NCI-H2029 (cell line): ENCODE results near the gene ANO6.
"Not testable (repeated sequence)": the region's sequence is repeated elsewhere in the genome, so short reads cannot be mapped to it uniquely, and the experiment has no call there.

Source experiments
- DNase-seq: peaks from one replicate; lab custom pipeline; 2025; lab: John Stamatoyannopoulos, UW

Gene ANO6

DNA sequence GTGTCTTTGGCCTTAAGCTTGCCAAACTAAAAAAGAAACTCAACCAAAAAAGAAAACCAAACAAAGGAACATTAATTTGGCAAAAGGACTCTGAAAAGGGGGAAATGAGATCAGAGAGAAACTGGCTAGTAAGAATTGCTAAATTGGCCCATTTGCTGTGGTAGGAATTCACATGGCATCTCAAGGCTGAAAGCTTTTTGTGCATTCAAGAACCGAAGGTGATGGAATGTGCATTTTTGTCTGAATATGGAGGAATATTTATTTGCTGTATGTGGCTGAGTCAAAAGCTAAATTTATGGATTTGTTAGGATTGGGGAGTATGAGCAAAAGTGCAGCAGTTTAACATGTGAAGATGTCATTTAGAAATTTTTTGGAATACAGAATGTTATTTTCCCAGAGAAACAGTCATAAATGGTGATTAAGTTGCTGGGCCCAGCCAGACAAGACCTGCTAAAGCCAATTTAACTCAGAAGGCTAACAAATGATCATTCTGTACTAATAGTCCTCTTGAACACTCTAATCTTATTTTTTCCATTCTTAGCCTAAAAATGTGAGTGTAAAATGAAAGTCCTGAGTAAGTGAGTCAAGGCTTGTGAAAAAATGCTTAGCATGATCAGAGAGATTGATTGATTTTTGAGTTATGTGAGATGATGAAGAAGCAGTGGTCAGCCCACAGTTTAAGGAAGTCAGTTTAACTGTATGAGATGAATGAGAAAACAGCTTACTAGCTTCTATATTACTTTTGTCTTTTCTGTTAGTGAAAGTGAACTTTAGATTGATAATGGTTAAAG is 94.1 kb downstream of the ANO6 start:
- DNase-seq, result no peak

DNA sequence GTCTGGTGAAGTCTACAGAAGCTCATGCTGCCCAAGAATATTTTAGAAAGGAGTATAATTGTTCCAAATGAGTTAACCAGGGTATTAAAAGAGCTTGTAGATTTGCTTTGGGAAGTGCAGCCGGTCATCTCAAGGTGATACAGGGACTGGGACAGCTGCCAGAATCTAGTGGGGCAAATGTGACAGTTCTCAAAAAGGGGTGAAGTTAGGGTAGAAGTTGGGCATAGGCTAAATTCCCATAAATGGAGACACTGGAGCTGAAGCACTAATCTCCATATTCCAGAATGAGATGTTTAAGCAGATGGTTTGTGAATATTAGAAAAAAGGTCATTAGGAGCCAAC is 94.7 kb downstream of the ANO6 start:
- no peak for DNase-seq

DNA sequence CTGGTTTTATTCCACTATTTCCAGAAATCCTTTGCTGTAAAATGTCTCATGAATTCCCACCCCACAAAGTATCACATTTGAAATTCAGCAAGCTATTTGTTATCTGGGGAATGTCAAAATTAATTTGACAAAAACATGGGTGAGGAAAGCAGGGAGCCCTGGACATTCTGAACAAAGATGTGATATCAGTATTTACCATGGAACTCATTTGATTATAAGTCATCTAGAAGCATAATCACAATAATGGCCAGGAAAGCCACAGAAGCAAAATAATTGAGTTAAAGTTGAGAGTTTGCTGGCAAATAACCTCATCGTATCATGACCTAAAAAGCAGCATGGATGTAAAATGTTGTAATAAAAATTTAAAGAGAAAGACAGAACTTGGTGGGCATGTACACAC is 96.1 kb downstream of the ANO6 start:
- DNase-seq, result no peak

DNA sequence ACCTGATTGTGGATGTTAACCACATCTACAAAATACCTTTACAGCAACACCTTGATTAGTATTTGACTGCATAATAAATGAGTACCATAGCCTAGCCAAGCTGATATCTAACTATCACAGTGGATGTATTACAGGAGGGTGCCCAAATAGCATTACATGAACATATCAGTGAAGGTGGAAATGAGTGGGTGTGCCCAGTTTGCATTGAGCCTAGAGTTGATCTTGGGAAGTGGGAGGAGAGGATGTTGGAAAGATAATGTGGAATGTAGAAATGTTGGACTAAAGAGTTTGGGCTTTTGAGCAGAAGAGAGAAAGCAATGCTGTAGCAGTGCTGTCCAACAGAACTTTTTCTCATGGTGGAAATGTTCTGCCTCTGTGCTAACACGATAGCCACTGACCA is 98.9 kb downstream of the ANO6 start:
- DNase-seq, result no peak

DNA sequence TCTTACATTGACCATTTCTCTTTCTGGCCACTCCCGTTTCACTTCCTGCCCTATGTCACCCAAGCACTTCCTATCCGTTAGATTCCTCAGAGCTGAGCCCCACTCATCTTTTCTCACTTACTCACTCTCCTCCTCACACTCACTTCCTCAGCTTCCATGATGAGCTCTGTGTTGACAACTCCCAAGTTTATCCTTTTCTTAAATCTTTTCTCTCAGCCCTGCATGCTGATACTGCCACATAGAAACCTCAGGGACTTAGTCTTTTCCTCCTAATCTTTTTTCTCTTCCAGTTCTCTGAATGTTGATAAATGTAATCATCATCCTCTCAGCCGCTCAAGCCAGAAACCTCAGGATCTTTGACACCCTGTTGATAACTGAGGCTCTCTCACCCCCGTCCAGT is 99.6 kb downstream of the ANO6 start:
- DNase-seq, result no peak

DNA sequence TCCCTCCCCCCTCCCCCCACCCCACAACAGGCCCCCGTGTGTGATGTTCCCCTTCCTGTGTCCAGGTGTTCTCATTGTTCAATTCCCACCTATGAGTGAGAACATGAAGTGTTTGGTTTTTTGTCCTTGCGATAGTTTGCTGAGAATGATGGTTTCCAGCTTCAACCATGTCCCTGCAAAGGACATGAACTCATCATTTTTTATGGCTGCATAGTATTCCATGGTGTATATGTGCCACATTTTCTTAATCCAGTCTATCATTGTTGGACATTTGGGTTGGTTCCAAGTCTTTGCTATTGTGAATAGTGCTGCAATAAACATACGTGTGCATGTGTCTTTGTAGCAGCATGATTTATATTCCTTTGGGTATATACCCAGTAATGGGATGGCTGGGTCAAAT is 101.4 kb downstream of the ANO6 start:
- DNase-seq, result not testable (repeated sequence)

DNA sequence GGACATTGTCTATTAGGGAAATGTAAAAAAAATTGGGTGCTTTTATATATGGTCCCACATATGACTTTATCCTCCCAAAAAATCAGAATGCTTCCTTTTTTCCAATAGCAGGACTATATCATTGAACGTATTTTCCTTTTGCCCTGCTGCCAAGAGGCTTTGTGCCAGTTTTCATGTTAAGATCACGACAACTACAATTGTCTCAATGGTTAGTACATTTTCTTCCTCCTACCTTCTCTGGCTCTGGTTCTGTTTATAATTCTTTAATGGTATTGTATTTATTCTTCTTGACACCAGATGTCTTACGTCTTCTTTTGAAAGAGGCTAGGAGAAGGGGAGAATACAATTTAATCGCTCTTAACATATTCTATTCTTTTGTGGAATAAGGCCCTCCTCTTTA is 106.9 kb downstream of the ANO6 start:
- no peak for DNase-seq

DNA sequence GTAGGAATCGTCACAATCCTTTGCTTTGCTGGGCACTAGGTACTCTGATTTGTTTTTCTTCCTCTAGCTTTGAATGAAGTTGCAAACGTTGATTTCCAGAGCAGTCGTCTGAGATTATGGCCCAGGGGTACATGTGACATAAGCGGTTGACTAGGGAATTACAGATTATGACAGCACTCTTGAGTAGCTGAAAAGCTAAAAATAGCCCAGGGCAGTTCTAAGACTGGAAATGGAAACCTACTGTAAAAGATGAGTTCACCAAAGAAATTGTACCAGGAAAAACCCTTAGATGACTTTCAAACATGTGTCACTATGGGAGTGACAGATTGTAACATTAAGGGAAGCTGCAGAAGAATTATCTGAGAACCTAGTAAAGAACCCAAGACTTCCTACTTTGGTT is 108.5 kb downstream of the ANO6 start:
- no peak for DNase-seq

DNA sequence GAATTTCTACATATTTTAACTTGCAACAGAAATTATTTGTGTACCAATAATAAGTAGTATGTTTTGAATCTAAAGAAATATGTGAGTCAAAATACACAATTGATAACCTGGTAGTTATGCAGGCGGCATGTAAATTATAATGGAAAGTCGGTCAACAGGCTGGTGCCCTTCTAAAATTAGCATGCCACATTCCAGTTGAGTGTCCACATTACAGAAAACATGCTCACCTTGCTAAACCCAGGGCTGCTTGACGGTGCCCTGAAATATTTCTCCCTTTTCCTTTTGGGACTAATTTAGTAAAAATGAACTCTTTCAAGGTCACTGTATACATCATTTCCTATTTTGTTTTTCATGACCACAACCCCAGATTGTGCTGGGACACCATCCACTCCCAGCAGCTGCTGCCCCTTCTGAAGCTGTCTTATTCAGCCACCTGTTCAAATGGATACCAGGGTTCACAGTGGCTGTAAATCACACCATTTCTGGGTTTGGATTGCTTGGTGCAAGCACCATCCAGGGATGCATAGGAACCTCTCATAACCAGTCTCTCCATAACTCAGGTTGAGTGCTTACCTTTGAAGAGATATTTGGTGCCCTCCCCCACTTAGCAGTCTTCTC is 110.6 kb downstream of the ANO6 start:
- DNase-seq, result no peak

DNA sequence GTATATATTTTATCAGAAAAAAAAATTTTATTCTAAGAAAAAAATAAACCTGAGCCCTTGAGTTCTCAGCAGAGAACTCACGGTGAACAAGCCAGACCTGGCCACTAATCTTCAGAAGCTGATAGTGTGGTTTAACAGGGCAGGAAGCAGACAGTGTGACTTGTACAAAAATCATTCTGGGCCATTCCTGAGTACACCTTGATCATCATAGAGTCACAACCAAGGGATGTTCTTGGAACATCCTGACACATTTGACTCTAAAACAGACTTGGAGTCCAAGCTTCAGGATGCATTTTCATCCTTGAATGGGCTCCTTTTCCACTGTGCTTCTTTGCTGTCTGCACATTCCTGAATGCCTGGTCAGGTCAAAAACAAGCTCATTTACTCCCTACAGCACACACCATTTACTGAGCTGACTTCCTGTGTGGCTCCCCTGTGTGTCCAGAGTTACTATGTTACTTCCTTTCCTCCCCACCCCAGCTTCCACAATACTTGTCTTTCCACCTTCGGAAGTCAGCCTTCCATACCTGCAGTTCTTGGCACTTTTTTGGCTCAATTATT is 112.0 kb downstream of the ANO6 start:
- no peak for DNase-seq

DNA sequence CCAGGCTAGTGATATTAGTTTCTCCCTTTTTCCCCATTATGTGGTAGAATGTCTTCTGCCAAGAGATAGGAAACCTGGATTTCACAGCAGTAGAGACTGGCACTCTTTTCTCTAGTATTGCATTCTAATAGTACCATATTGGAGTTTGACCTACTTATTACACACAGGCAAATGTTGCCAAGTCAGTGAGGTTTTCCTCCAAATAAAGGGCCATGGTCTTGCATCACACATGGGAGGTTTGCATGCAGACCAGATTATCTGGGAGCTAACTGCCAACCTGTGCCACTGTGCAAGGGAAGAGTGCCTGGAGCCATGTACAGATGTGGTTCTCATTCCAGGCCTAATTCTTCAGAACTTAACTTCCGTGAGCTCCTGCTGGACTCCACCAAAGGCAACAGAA is 113.3 kb downstream of the ANO6 start:
- DNase-seq, result no peak

DNA sequence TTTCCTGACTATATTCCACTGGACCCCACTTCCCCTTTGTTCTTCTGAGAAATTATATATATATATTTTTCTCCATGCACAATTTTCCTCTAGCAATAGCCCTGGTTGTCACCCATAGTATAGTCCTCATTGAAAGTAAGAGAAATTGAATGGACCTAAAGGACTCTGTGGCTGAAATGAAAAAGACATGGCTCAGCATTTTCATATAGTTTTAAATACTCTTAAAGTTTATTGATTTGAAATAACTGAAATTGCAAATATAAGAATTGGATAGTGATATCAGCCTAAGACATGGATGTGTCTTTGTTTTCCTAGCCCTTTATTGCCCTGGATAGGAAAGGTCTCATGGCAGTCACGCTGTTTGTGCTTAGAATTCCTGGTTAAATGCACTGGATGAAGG is 113.8 kb downstream of the ANO6 start:
- DNase-seq, result no peak

DNA sequence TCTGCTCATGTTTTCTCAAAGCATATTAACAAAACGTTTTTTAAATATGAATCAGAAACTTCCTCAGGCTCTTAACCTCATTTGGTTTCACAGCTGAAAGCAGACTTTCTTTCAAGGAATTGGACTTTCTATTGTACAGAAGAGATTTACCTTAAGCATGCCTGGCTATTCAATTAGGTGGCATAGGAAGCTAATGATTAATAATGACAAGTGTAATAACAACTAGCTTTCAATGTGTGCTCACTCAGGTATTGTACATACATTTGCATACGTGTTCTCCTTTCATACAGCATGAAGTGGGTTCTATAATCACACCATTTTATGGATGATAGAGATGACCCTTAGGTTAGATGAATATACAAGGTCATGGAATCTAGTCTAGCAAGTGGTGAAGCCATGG is 115.7 kb downstream of the ANO6 start:
- no peak for DNase-seq

DNA sequence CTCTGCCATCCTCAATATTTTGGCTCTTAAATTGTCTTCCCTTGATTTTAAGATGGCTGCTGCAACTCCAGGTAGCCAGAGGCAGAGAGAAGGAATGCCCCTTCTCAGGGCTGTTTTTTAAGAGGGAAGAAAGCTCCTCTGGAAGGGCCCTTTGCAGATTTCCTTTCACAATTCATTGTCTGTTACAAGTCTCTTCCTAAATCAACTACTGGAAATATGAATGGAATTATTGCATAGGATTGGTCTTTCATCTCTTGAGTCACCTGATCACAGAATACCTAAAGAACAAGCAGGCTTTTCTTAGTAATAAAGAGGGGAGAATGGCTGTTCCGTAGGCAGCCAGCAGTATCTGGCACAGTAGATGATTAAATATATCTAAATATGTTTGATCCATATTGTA is 118.5 kb downstream of the ANO6 start:
- DNase-seq, result no peak

DNA sequence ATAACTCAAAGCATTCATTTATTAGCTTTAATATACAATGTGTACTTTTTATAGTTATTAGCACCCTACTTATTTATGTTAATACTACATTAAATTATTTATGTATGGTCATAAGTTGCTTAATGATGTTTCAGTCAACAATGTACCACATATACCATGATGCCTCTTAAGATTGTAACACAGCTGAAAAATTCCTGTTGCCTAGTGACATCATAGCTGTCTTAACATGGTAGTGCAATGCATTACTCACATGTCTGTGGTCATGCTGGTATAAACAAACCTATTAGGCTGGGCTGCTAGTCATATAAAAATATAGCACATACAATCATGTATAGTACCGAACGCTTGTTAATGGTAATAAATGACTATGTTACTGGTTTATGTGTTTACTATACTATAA is 120.4 kb downstream of the ANO6 start:
- DNase-seq, result no peak

DNA sequence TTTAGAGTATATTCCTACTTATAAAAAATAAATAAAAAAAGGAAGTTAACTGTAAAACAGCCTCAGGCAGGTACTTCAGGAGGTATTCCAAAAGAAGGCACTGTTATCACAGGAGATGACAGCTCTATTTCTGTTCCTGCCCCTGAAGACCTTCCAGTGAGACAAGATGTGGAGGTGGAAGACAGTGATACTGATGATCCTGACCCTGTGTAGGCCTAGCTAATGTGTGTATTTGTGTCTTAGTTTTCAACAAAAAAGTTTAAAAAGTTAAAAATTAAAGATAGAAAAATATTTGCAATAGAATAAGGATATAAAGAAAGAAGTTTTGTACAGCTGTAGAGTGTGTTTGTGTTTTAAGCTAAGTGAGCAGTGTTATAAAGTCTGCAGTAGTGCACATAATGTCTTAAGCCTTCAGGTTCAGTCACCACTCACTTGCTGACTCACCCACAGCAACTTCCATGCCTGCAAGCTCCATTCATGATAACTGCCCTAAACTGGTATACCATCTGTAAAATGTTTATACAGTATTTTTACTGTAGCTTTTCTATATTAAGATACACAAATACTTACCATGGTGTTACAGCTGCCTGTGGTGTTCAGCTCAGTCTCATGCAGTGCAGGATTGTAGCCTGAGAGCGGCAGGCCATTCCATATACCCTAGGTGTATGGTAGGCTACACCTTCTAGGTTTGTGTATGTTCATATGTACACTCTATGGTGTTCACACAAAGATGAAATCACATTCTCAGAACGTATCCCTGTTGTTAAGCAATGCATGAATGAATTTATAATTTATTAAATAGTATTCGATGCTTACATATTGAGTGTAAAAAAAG is 121.1 kb downstream of the ANO6 start:
- no peak for DNase-seq

DNA sequence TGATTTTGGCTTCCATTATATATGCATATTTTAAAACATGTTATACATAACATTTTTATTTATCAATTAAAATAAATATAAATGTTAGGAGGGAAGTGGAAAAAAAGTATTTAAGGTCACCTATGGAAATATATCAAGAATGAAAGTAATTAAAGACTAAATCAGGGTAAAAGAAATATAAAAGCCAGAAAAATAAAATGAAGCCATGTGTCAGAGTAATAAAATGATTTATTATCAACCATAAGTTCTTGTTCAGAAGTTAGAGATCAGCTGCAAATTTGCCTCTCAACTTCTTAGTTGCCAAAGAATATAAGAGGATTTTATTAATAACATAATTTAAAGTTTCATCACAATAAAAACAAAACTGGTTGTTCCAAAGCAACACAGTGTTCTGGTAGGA is 121.9 kb downstream of the ANO6 start:
- DNase-seq, result no peak

DNA sequence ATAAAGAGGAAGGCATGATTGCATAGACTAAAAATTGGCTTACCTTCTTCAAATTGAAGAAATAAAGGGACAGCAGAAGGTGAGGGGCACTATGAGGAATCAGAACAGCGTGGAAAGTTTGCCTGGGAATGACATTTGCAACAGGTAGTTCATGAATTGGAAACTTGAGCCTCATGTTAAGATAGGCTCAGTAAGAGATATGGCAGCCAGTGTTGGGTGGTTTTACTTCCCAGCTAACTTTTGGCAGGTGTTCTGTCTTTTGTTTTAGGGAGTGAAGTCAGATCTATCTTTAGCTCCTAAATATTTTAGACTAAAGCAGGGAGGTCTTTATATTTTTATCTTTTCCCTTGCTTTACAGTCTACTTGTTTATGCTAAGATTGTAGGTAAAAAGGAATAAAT is 122.4 kb downstream of the ANO6 start:
- no peak for DNase-seq

DNA sequence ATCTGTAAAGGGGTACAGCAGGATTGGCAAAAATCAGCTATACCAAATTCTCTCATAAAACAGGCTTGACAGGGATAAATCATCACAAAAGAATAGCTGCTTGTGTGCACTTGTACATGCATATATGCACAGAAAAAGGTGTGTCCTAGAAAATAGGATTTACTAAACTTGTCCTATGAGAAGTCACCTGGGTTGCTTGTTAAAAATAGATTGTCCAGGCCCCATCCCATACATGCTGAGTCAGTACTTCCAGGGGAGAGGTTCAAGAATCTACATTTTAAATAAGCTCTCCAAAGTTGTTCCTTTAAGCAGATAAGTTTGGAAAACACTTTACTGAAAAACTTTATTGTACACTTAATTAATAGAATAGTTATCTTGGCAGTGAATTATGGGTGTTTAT is 123.1 kb downstream of the ANO6 start:
- DNase-seq, result no peak

DNA sequence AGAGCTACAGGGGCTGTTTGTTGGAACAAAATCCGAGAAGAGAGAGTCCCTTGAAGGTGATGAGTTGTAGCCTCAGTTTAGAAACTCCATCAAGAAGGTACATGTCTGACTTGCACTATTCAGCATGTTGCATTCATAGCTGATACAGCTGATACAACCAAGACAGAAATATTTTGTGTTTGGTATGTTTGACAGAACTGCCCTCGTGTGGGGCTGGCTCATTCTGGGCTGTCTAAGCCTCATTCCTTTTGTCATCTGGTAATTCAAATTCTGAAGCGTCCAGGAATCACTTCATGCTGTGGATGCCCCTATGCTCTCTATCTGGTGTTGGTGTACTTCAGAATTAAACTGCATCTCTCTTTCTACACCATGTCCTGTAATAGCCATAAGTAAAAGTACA is 126.3 kb downstream of the ANO6 start:
- DNase-seq, result no peak

DNA sequence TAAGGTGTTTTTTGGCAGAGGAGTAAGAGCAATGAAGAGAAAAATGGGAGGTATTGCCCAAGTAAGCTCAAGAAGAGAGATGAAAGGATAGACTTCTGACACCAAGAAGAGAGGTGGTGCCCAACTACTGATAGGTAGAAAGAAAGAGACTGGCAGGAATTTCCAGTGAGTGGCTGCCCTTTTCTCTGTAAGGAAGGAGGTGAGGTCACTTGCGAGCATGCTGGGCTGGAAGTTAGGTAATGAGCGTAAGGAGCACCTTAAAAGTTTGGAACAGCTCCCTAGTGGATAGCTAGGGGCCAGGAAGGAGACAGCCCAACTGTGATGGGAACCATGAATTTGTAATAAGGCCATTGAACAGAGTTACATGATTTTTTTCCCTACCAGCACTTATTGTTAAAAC is 127.0 kb downstream of the ANO6 start:
- no peak for DNase-seq

DNA sequence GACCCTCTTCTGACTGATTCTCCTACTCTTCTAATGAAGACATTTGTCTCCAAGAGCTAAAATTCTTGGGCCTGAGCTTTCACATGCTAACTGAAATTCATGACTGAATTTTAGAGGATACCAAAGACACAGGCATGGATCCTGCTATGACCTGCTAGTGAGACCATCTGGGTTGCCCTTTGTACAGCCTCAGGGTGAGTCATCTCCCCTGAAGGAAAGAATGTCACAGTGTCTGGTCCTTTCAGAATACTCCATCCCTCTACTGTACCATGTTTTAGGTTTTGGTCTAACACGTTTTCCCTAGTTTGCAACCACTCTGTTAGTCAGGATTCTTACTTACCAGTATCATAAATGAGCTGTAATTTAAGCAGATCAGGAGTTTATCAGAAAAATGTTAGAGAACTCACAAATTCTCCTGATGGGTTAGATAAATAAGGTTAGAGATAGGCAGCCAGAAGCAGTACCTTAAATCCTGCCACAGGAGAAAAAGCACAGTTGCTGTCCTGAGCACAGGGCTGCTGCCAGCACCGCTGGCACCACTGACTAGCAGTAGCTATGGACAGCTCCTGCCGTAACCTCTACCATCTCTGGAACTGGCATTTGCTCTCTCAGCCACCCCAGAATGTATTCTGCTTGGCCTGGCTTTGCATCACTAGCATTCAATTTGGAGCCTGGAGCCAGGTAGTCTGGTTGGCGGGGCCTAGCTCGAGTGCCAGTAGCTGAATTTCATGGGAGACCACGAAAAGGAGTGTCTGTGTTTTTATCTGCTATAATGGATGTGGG is 127.6 kb downstream of the ANO6 start:
- no peak for DNase-seq
